Neuron (in vitro differentiated cells): ENCODE results near the gene ST3GAL3.

Source experiments
- H2AFZ ChIP-seq: one replicate; pipeline ENCODE4 v1.6.1; 2013; ENCODE audit warnings: low read depth, mild to moderate bottlenecking, inconsistent platforms, low read length, moderate library complexity
- H3K27me3 ChIP-seq: one replicate; pipeline ENCODE4 v1.6.1; 2013; ENCODE audit warnings: low read length; ENCODE audit not compliant: insufficient read depth
- H3K36me3 ChIP-seq: one replicate; pipeline ENCODE4 v1.6.1; 2013; ENCODE audit warnings: low read length; ENCODE audit not compliant: insufficient read depth
- H3K4me1 ChIP-seq: one replicate; pipeline ENCODE4 v1.6.1; 2013; ENCODE audit warnings: low read length; ENCODE audit not compliant: insufficient read depth
- H3K4me3 ChIP-seq: 2 replicates; pipeline ENCODE4 v1.5.1; 2013; ENCODE audit warnings: mild to moderate bottlenecking, low read length, moderate library complexity
- H3K9me3 ChIP-seq: one replicate; pipeline ENCODE4 v1.6.1; 2013; ENCODE audit warnings: low read length

ST3GAL3 gene

GRCh38 chr1:43904660-43905551 is 197.6 kb downstream of the ST3GAL3 start:
- no peaks in the 10 kb centered on the region for H3K27me3 ChIP-seq
- no peak overlapping the region for H3K4me3 ChIP-seq
- H2AFZ ChIP-seq, result no peak overlapping the region
- peaks cover 3% of the 10 kb centered on the region for H3K36me3 ChIP-seq
- H3K9me3 ChIP-seq, result no peaks in the 10 kb centered on the region
- H3K4me1 ChIP-seq, result no peaks in the 10 kb centered on the region

- Histone ChIP-seq H3K27me3 (no peaks in the 10 kb centered on the region), H3K4me1 (no peaks in the 10 kb centered on the region), H3K4me3 (no peak overlapping the region), H3K36me3 (no peaks in the 10 kb centered on the region), H3K9me3 (no peaks in the 10 kb centered on the region), H2AFZ (no peak overlapping the region)
Measured at GRCh38 chr1:43908226-43908625, 200.9 kb downstream of the ST3GAL3 start.

GRCh38 chr1:43908858-43909257 is 201.5 kb downstream of the ST3GAL3 start:
- H2AFZ ChIP-seq, result no peak overlapping the region
- no peak overlapping the region for H3K4me3 ChIP-seq
- H3K4me1 ChIP-seq, result no peaks in the 10 kb centered on the region
- H3K9me3 ChIP-seq, result no peaks in the 10 kb centered on the region
- H3K36me3 ChIP-seq, result no peaks in the 10 kb centered on the region
- no peaks in the 10 kb centered on the region for H3K27me3 ChIP-seq

GRCh38 chr1:43910343-43910742 is 203.0 kb downstream of the ST3GAL3 start:
- H3K36me3 ChIP-seq, result no peaks in the 10 kb centered on the region
- H3K9me3 ChIP-seq, result no peaks in the 10 kb centered on the region
- H3K4me3 ChIP-seq, result no peak overlapping the region

GRCh38 chr1:43912607-43913006 is 205.3 kb downstream of the ST3GAL3 start:
- no peak overlapping the region for H3K4me3 ChIP-seq

More at GRCh38 chr1:43910343-43910742, 203.0 kb downstream of the ST3GAL3 start:
- Histone ChIP-seq H3K4me1 (no peaks in the 10 kb centered on the region), H2AFZ (no peak overlapping the region), H3K27me3 (no peaks in the 10 kb centered on the region)

GRCh38 chr1:43913051-43913501 is 205.7 kb downstream of the ST3GAL3 start:
- Histone ChIP-seq H2AFZ (no peak overlapping the region), H3K4me3 (no peak overlapping the region), H3K9me3 (no peaks in the 10 kb centered on the region), H3K36me3 (no peaks in the 10 kb centered on the region), H3K27me3 (no peaks in the 10 kb centered on the region), H3K4me1 (no peaks in the 10 kb centered on the region)

More at GRCh38 chr1:43912607-43913006, 205.3 kb downstream of the ST3GAL3 start:
- no peaks in the 10 kb centered on the region for H3K4me1 ChIP-seq
- H3K27me3 ChIP-seq, result no peaks in the 10 kb centered on the region
- H3K36me3 ChIP-seq, result no peaks in the 10 kb centered on the region
- H3K9me3 ChIP-seq, result no peaks in the 10 kb centered on the region
- H2AFZ ChIP-seq, result no peak overlapping the region

- H3K4me3 ChIP-seq, result no peak overlapping the region
- no peaks in the 10 kb centered on the region for H3K9me3 ChIP-seq
- no peaks in the 10 kb centered on the region for H3K36me3 ChIP-seq
- H2AFZ ChIP-seq, result no peak overlapping the region
- H3K4me1 ChIP-seq, result no peaks in the 10 kb centered on the region
- no peaks in the 10 kb centered on the region for H3K27me3 ChIP-seq
Measured at GRCh38 chr1:43913666-43914360, 206.5 kb downstream of the ST3GAL3 start.

GRCh38 chr1:43914576-43915525 is 207.5 kb downstream of the ST3GAL3 start:
- no peaks in the 10 kb centered on the region for H3K4me1 ChIP-seq
- no peaks in the 10 kb centered on the region for H3K27me3 ChIP-seq
- no peaks in the 10 kb centered on the region for H3K9me3 ChIP-seq
- no peak overlapping the region for H3K4me3 ChIP-seq
- no peak overlapping the region for H2AFZ ChIP-seq
- no peaks in the 10 kb centered on the region for H3K36me3 ChIP-seq

- Histone ChIP-seq H3K36me3 (peaks cover 6% of the 10 kb centered on the region), H3K4me3 (no peak overlapping the region), H2AFZ (no peak overlapping the region), H3K9me3 (no peaks in the 10 kb centered on the region), H3K27me3 (no peaks in the 10 kb centered on the region), H3K4me1 (no peaks in the 10 kb centered on the region)
Measured at GRCh38 chr1:43919906-43920305, 212.6 kb downstream of the ST3GAL3 start.

GRCh38 chr1:43921022-43921421 is 213.7 kb downstream of the ST3GAL3 start:
- Histone ChIP-seq H3K9me3 (no peaks in the 10 kb centered on the region), H3K36me3 (peaks cover 12% of the 10 kb centered on the region), H3K27me3 (no peaks in the 10 kb centered on the region), H3K4me1 (no peaks in the 10 kb centered on the region), H2AFZ (no peak overlapping the region), H3K4me3 (no peak overlapping the region)

- Histone ChIP-seq H3K9me3 (no peaks in the 10 kb centered on the region), H3K4me1 (no peaks in the 10 kb centered on the region), H3K36me3 (peaks cover 12% of the 10 kb centered on the region), H2AFZ (no peak overlapping the region), H3K27me3 (no peaks in the 10 kb centered on the region), H3K4me3 (no peak overlapping the region)
Measured at GRCh38 chr1:43924516-43924915, 217.2 kb downstream of the ST3GAL3 start.

- no peaks in the 10 kb centered on the region for H3K4me1 ChIP-seq
- H3K4me3 ChIP-seq, result no peak overlapping the region
- no peaks in the 10 kb centered on the region for H3K9me3 ChIP-seq
- no peak overlapping the region for H2AFZ ChIP-seq
- peaks cover 12% of the 10 kb centered on the region for H3K36me3 ChIP-seq
- no peaks in the 10 kb centered on the region for H3K27me3 ChIP-seq
Measured at GRCh38 chr1:43925846-43926245, 218.5 kb downstream of the ST3GAL3 start.
